MM.1S (cell line): ENCODE results near the gene ADAMTSL2.

Experiments
- CTCF ChIP-seq: fragments of 300-600 bp; sonication (generic); IDR thresholded peaks from 2 replicates; pipeline ENCODE4 v1.5.1; 2016; ENCODE audit warnings: antibody characterized with exemption, low read length, mixed read lengths
- EZH2 ChIP-seq: fragments of 300-600 bp; sonication (generic); optimal IDR thresholded peaks from 2 replicates; pipeline ENCODE3; 2017; ENCODE audit warnings: low read depth, mild to moderate bottlenecking, antibody characterized with exemption, low read length, mixed read lengths
- EZH2phosphoT487 ChIP-seq: fragments of 300-600 bp; sonication (generic); IDR thresholded peaks from 2 replicates; pipeline ENCODE4 v1.6.1; 2018; ENCODE audit warnings: antibody characterized with exemption, low read length

- TF ChIP-seq EZH2 (no peak), CTCF (no peak), EZH2phosphoT487 (no peak)
Observed at GRCh38 chr9:133592731-133593409, 58.4 kb downstream of the ADAMTSL2 start.
